Measurements from ENCODE around the gene PCSK4. TPM values are rescaled to one million over a fixed set of nuclear protein-coding genes. Genes with fewer than 3 reads are reported as not detected.

Gene PCSK4
- total and polyA plus RNA-seq, 2 of the 4 experiments (the other 2 are of a cell fraction): 0.72 to 1.7 TPM

DNA sequence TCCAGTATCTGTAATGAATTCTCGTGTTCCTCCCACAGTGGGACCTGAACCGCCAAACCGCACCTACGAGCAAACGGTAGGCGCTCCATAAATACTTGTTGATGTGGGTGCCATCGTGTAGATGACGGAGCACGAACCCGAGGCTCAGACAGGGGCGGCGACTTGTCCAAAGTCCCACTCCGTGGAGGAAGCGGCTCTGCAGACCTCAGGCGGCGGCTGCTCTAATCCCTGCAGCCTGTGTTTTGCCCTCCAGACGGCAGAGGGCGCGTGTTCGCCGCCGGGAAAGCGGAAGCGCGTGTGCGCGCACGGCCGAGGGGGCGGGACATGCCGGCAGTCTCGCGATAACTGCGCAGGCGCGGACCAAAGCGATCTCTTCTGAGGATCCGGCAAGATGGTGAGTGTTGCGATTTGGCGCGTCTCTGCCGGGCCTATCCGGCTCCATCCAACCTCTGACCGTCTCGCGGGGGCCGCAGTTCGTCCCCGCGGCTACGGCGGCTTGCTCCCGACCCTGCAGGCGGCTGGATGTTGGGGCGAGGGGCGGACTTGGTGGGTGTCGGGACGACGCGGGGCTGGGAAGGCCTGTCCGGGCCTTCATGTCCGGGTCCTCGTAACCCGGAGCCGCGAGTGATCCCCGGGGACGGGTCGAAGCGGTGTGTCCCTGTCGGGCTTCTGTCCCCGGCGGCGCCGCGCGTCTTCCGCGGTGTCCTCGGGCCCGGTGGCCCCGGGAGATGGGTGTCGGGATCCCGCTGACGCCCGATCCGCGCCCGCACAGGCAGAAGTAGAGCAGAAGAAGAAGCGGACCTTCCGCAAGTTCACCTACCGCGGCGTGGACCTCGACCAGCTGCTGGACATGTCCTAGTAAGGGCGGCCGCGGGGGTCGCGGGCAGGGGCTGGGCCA lies 51.9 kb downstream of the PCSK4 start, which contains the start of gene RPS15:
Gene RPS15 (plus strand): TSS at position 362 of the 898 bp plus-strand sequence. CDS start 30 bp downstream, at position 392.
- H3K27me3 ChIP-seq (ENCODE audit: control insufficient read depth, insufficient read depth, low read length): no peaks in the 10 kb centered on the region
- H3K79me1 ChIP-seq (ENCODE audit: low read depth in 1 of 2, low read length in 2 of 2): peaks cover 24 to 38% of the 10 kb centered on the region in 2 experiments
- no peak within 1 kb of the TSS for H2BK120ac ChIP-seq (ENCODE audit: low read depth, low read length)
- H2AK9ac ChIP-seq (replicated peaks; ENCODE audit: low read depth, low read length, poor library complexity): peak within 1 kb of the TSS; percentile 99
- ATAC-seq (ENCODE audit: low read depth): peak; percentile 93
- peak within 1 kb of the TSS; percentile 91 for H3K4me2 ChIP-seq (ENCODE audit: low read depth, low read length)
- peaks cover 49% of the 10 kb centered on the region for H4K20me1 ChIP-seq (ENCODE audit: insufficient read depth, low read length)
- H2AFZ ChIP-seq (replicated peaks; ENCODE audit: low read length, poor library complexity): peak within 1 kb of the TSS; percentile 93
- peak within 1 kb of the TSS; percentile 48 to 89; a peak in 3 of 4 replicates for H4K8ac ChIP-seq (ENCODE audit: low read depth in 2 of 2, low read length in 2 of 2)
- no peaks in the 10 kb centered on the region for H3K9me3 ChIP-seq (ENCODE audit: control insufficient read depth, insufficient read depth, low read length)
- H4K91ac ChIP-seq (ENCODE audit: insufficient read depth, low read depth, low read length): peak within 1 kb of the TSS; percentile 55
- peak; percentile 94 for DNase-seq
- H3K4me1 ChIP-seq (ENCODE audit: control insufficient read depth, insufficient read depth, low read length): peaks cover 6% of the 10 kb centered on the region
- dilution Hi-C loops (cut with HindIII; ENCODE audit: low sequenced_read_pairs, unreplicated experiment) (no loop called here), intact Hi-C loops (cut with micrococcal nuclease) (no loop called here), in situ Hi-C loops (cut with MboI; ENCODE audit: low sequenced_read_pairs) (no loop called here)
- CTCF ChIA-PET: no interaction called here
- POLR2A ChIA-PET (ENCODE audit: unreplicated experiment): interaction anchor here (0.6 kb wide), 1 partner anchor 141 kb away, joined by 9 read pairs; no protein-coding TSS in a partner anchor
- H4K5ac ChIP-seq (ENCODE audit: low read depth, low read length): peak within 1 kb of the TSS; percentile 87
- H2AK5ac ChIP-seq (ENCODE audit: low read depth, low read length): peak within 1 kb of the TSS; percentile 81
- no peaks in the 10 kb centered on the region; the same call in 1 of the 2 replicates for H3K9me1 ChIP-seq (ENCODE audit: insufficient read depth, low read length)
- H3K9ac ChIP-seq (ENCODE audit: low read depth, low read length): peak within 1 kb of the TSS; percentile 80
- H2BK15ac ChIP-seq (ENCODE audit: low read depth, low read length): no peak within 1 kb of the TSS
- no peak within 1 kb of the TSS; the same call in 1 of the 2 replicates for H3K18ac ChIP-seq (ENCODE audit: low read depth, low read length)
- peak within 1 kb of the TSS; percentile 94 for H3K27ac ChIP-seq (ENCODE audit: insufficient read depth, low read length)
- H3K14ac ChIP-seq (replicated peaks; ENCODE audit: low read depth, low read length): peak within 1 kb of the TSS; percentile 96
- 2% methylated on average over 76 of the region's 100 CpGs; no CpG with 5 or more reads in 1 of the 2 experiments for WGBS, 2 experiments (ENCODE audit: extremely low coverage in 2 of 2, insufficient read length in 1 of 2)
- peaks cover 52% of the 10 kb centered on the region for H3K36me3 ChIP-seq (ENCODE audit: control insufficient read depth, insufficient read depth, low read length)
- BruUV-seq (replicated peaks): TSS peak; percentile 67
- H2BK20ac ChIP-seq (ENCODE audit: low read depth, low read length): no peak within 1 kb of the TSS
- peak within 1 kb of the TSS; percentile 98 for H2BK5ac ChIP-seq (ENCODE audit: low read depth, low read length, poor library complexity, severe bottlenecking)
- peak within 1 kb of the TSS; percentile 72 for H3K4ac ChIP-seq (ENCODE audit: low read depth, low read length)
- peak within 1 kb of the TSS; percentile 95 for H3K23ac ChIP-seq (ENCODE audit: low read depth, low read length)
- peak within 1 kb of the TSS; percentile 61 for H3K56ac ChIP-seq (ENCODE audit: extremely low read depth, insufficient read depth, low read length)
- H3K4me3 ChIP-seq (ENCODE audit: insufficient read depth, low read depth, low read length): peak within 1 kb of the TSS; percentile 84
- TF ChIP-seq CEBPB (IDR thresholded peaks at IDR 0.05; ENCODE audit: low read depth, low read length) (no peak), NFE2L2 (IDR thresholded peaks at IDR 0.05; ENCODE audit: low read depth, low read length) (peak; percentile 3; the same call in 1 of the 2 replicates), RAD21 (IDR thresholded peaks at IDR 0.05; ENCODE audit: low read length) (peak; percentile 41), FOS (IDR thresholded peaks at IDR 0.05; ENCODE audit: low read depth, low read length) (no peak), CHD1 (IDR thresholded peaks at IDR 0.05; ENCODE audit: low read depth, low read length) (peak; percentile 87; the same call in 1 of the 2 replicates), MXI1 (IDR thresholded peaks at IDR 0.05; ENCODE audit: borderline replicate concordance, low read depth, low read length) (peak; percentile 71; the same call in 1 of the 2 replicates), BHLHE40 (IDR thresholded peaks at IDR 0.05; ENCODE audit: low read depth, low read length) (peak; percentile 46; the same call in 1 of the 2 replicates), SMC3 (IDR thresholded peaks at IDR 0.05; ENCODE audit: low read depth, low read length) (peak; percentile 48), MAFK (IDR thresholded peaks at IDR 0.05; ENCODE audit: low read depth, low read length) (no peak), POLR2A (IDR thresholded peaks at IDR 0.05; ENCODE audit: low read depth, low read length) (peak; percentile 98)
- TF ChIP-seq, protein P1, sequence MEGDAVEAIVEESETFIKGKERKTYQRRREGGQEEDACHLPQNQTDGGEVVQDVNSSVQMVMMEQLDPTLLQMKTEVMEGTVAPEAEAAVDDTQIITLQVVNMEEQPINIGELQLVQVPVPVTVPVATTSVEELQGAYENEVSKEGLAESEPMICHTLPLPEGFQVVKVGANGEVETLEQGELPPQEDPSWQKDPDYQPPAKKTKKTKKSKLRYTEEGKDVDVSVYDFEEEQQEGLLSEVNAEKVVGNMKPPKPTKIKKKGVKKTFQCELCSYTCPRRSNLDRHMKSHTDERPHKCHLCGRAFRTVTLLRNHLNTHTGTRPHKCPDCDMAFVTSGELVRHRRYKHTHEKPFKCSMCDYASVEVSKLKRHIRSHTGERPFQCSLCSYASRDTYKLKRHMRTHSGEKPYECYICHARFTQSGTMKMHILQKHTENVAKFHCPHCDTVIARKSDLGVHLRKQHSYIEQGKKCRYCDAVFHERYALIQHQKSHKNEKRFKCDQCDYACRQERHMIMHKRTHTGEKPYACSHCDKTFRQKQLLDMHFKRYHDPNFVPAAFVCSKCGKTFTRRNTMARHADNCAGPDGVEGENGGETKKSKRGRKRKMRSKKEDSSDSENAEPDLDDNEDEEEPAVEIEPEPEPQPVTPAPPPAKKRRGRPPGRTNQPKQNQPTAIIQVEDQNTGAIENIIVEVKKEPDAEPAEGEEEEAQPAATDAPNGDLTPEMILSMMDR (conservative IDR thresholded peaks at IDR 0.05; ENCODE audit: low read depth, low read length): peak; percentile 97
- TF ChIP-seq, protein P2, sequence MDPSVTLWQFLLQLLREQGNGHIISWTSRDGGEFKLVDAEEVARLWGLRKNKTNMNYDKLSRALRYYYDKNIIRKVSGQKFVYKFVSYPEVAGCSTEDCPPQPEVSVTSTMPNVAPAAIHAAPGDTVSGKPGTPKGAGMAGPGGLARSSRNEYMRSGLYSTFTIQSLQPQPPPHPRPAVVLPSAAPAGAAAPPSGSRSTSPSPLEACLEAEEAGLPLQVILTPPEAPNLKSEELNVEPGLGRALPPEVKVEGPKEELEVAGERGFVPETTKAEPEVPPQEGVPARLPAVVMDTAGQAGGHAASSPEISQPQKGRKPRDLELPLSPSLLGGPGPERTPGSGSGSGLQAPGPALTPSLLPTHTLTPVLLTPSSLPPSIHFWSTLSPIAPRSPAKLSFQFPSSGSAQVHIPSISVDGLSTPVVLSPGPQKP (IDR thresholded peaks at IDR 0.05; ENCODE audit: borderline replicate concordance, low read depth, low read length): no peak
- TF ChIP-seq, protein P3, sequence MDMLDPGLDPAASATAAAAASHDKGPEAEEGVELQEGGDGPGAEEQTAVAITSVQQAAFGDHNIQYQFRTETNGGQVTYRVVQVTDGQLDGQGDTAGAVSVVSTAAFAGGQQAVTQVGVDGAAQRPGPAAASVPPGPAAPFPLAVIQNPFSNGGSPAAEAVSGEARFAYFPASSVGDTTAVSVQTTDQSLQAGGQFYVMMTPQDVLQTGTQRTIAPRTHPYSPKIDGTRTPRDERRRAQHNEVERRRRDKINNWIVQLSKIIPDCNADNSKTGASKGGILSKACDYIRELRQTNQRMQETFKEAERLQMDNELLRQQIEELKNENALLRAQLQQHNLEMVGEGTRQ (IDR thresholded peaks at IDR 0.05; ENCODE audit: low read depth, low read length): peak; percentile 43; the same call in 1 of the 2 replicates

Data from IMR-90 (cell line).